Body of pancreas (tissue), 4 donors: ENCODE data around the gene STK39. TPM values are rescaled to one million over a fixed set of nuclear protein-coding genes. Genes with fewer than 3 reads are reported as not detected.

Source experiments
- ATAC-seq: fragments of 150-250 bp; one replicate; pipeline ENCODE4 v1.9.1; 2016
- DNase-seq, 4 donors: peaks; one replicate each; pipeline ENCODE4 v3.0.0-alpha.2; 2019
- H3K27ac ChIP-seq, 4 donors: fragments of 200-600 bp; sonication (generic); 1 replicate in 3 of 4; 2 replicates in 1 of 4; pipeline versions ENCODE4 v1.5.1 to v1.6.1; 2016 to 2019; ENCODE audit warnings: mild to moderate bottlenecking in 1 of 4, mixed read lengths in 1 of 4, moderate library complexity in 1 of 4
- H3K27me3 ChIP-seq, 2 donors: fragments of 200-600 bp; sonication (generic); one replicate each; pipeline ENCODE4 v1.6.0; 2016; ENCODE audit warnings: mild to moderate bottlenecking in 1 of 2
- H3K36me3 ChIP-seq, 2 donors: fragments of 200-600 bp; sonication (generic); replicated peaks in 1 of 2; 2 replicates each; pipeline ENCODE4 v1.5.1; 2016; ENCODE audit warnings: low read depth in 2 of 2; ENCODE audit not compliant: insufficient read depth in 1 of 2
- H3K4me1 ChIP-seq: fragments of 200-600 bp; sonication (generic); one replicate; pipeline ENCODE4 v1.6.0; 2016
- H3K4me3 ChIP-seq, 2 donors: fragments of 200-600 bp; sonication (generic); 1 replicate in 1 of 2; 2 replicates in 1 of 2; pipeline ENCODE4 v1.5.1; 2016 to 2019
- H3K9me3 ChIP-seq, 3 donors: fragments of 200-600 bp; sonication (generic); 1 replicate in 2 of 3; 2 replicates in 1 of 3; pipeline ENCODE4 v1.5.1; 2016
- POLR2A ChIP-seq, 3 donors: fragments of 450-650 bp; IDR thresholded peaks; one replicate each; pipeline ENCODE4 v1.6.1; 2016; ENCODE audit warnings: antibody characterized with exemption in 3 of 3, mild to moderate bottlenecking in 2 of 3
- WGBS, 2 donors: methylation state at CpG; one replicate each; pipeline ENCODE4 v1.1.5; 2017; 5-methylcytosine and 5-hydroxymethylcytosine counted together
- intact Hi-C: fragments of 100-400 bp; cut with DNase I; formaldehyde crosslinking; loops from one replicate; pipeline ENCODE4 v1.15.1; 2023
- total RNA-seq, 2 donors: library from RNA; depleted of rRNA; stranded (reverse); fragments of >200 nt; gene quantifications; one replicate each; pipeline ENCODE4 v1.1.0, GENCODE V29; 2016
- TF ChIP-seq, protein P1 (sequence below), 7 experiments: fragments of 450-650 bp in 4 of 7; fragments of 200-600 bp in 3 of 7; sonication (generic) in 3 of 7; IDR thresholded peaks; one replicate each; pipeline ENCODE4 v1.5.1; 2016 to 2019; ENCODE audit warnings: antibody characterized with exemption in 7 of 7

The STK39 gene
- total RNA-seq, 2 donors from 2014 or later = 12.9 to 15.8 TPM

GRCh38 chr2:168105127-168105683, 142.2 kb downstream of the STK39 start:
- no peak for TF ChIP-seq POLR2A (IDR thresholded peaks at IDR 0.05)
- TF ChIP-seq, protein P1, sequence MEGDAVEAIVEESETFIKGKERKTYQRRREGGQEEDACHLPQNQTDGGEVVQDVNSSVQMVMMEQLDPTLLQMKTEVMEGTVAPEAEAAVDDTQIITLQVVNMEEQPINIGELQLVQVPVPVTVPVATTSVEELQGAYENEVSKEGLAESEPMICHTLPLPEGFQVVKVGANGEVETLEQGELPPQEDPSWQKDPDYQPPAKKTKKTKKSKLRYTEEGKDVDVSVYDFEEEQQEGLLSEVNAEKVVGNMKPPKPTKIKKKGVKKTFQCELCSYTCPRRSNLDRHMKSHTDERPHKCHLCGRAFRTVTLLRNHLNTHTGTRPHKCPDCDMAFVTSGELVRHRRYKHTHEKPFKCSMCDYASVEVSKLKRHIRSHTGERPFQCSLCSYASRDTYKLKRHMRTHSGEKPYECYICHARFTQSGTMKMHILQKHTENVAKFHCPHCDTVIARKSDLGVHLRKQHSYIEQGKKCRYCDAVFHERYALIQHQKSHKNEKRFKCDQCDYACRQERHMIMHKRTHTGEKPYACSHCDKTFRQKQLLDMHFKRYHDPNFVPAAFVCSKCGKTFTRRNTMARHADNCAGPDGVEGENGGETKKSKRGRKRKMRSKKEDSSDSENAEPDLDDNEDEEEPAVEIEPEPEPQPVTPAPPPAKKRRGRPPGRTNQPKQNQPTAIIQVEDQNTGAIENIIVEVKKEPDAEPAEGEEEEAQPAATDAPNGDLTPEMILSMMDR (IDR thresholded peaks at IDR 0.05) = no peak
- WGBS, 2 donors = 50 to 56% methylated on average over 3 of the region's 3 CpGs
- ATAC-seq = no peak
- H3K36me3 ChIP-seq = no peaks in the 10 kb centered on the region
- peaks cover 4% of the 10 kb centered on the region for H3K4me1 ChIP-seq
- H3K4me3 ChIP-seq = no peak overlapping the region
- intact Hi-C loops = no loop called here
- H3K27ac ChIP-seq = no peak overlapping the region
- no peak for DNase-seq
- H3K9me3 ChIP-seq = no peaks in the 10 kb centered on the region
- no peaks in the 10 kb centered on the region for H3K27me3 ChIP-seq

- 98 to 99% methylated on average over 5 of the region's 5 CpGs for WGBS, 2 donors
- DNase-seq = no peak
- ATAC-seq = no peak
These were observed 150.0 kb downstream of the STK39 start for GRCh38 chr2:168097431-168097830.

DNA sequence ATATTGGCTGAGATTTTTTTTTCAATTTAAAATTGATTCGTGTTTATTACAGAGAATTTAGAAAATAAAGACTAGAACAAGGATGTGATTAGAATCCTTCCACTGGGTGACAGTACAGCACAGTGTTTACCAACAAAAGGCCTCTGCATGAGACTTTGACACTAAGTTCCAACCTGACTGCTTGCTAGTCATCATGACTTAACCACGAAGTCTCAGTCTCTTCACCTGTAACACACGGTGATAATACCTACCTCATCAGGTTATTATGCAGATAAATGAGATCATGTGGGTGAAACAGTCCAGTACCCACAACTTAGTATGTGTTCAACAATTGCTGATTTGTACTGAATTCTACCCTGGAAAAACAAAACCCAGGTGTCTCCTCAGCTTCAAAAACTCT, 151.2 kb downstream of the STK39 start:
- TF ChIP-seq, protein P1 (IDR thresholded peaks at IDR 0.05) = no peak
- no peak for TF ChIP-seq POLR2A (IDR thresholded peaks at IDR 0.05)

More at GRCh38 chr2:168097431-168097830, 150.0 kb downstream of the STK39 start:
- no peaks in the 10 kb centered on the region for H3K4me1 ChIP-seq
- no peaks in the 10 kb centered on the region for H3K9me3 ChIP-seq
- H3K27me3 ChIP-seq = no peaks in the 10 kb centered on the region
- H3K4me3 ChIP-seq = no peak overlapping the region
- H3K36me3 ChIP-seq = no peaks in the 10 kb centered on the region
- no peak overlapping the region for H3K27ac ChIP-seq
- intact Hi-C loops = no loop called here
- TF ChIP-seq, protein P1 (IDR thresholded peaks at IDR 0.05) = no peak
- TF ChIP-seq POLR2A (IDR thresholded peaks at IDR 0.05) = no peak

DNA sequence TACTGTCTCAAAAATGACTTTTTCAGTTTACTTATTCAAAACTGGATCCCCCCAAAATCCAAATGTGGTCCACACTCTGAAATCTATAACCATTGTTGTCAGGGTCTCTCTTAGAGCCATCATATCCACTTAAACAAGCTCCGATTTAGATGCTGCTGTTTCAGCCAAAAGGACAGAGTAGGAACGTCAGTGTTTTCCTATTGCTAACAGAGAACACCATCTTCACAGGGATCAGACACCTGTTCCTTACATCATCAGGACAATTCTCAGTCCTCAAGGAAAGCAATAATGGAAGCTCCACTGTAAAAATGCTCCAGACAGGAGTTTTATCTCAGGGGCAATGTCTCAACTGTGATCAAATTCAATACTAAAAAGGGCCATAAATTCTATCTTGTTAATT, 155.4 kb downstream of the STK39 start:
- Histone ChIP-seq H3K36me3 (no peaks in the 10 kb centered on the region), H3K27me3 (no peaks in the 10 kb centered on the region), H3K27ac (no peak overlapping the region), H3K4me1 (no peaks in the 10 kb centered on the region), H3K4me3 (no peak overlapping the region), H3K9me3 (no peaks in the 10 kb centered on the region)
- intact Hi-C loops = no loop called here
- TF ChIP-seq, protein P1 (IDR thresholded peaks at IDR 0.05) = no peak
- no peak for TF ChIP-seq POLR2A (IDR thresholded peaks at IDR 0.05)
- 82 to 84% methylated on average over 2 of the region's 2 CpGs for WGBS, 2 donors
- ATAC-seq (no peak), DNase-seq (no peak)

More for the DNA sequence above, 151.2 kb downstream of the STK39 start:
- Histone ChIP-seq H3K4me1 (no peaks in the 10 kb centered on the region), H3K27ac (no peak overlapping the region), H3K36me3 (no peaks in the 10 kb centered on the region), H3K27me3 (no peaks in the 10 kb centered on the region), H3K4me3 (no peak overlapping the region), H3K9me3 (no peaks in the 10 kb centered on the region)
- WGBS, 2 donors = 96 to 98% methylated on average over 3 of the region's 3 CpGs
- DNase-seq = no peak
- intact Hi-C loops = no loop called here
- ATAC-seq = no peak
